A673 (cell line): Measurements from ENCODE around the gene CIC. TPM values are rescaled to one million over a fixed set of nuclear protein-coding genes. Genes with fewer than 3 reads are reported as not detected.

Source experiments
- BruUV-seq: library from RNA; stranded (reverse); fragments of 400-500 nt; replicated peaks from 2 replicates; lab custom pipeline; 2021; lab: Mats Ljungman, UMichigan
- CTCF ChIA-PET: fragments of 300-600 bp; sonication (Branson Sonifier 250); formaldehyde crosslinking; loops from one replicate; lab custom pipeline; 2022; ENCODE audit warnings: antibody characterized with exemption; lab: Charles Lee
- POLR2A ChIA-PET: fragments of 300-600 bp; sonication (Branson Sonifier 250); formaldehyde crosslinking; loops from one replicate; lab custom pipeline; 2022; ENCODE audit warnings: antibody characterized with exemption; ENCODE audit not compliant: low non-redundant PET; lab: Charles Lee
- DNase-seq: peaks from one replicate; pipeline ENCODE4 v3.0.0-alpha.2; 2015; ENCODE audit warnings: low spot score
- H3K27ac ChIP-seq: fragments of 200-600 bp; sonication (generic); 2 replicates; pipeline ENCODE4 v1.5.1; 2016; ENCODE audit warnings: mixed run types, low read depth, mild to moderate bottlenecking, mixed read lengths, antibody characterized with exemption, low read length; ENCODE audit not compliant: poor library complexity, severe bottlenecking
- H3K27me3 ChIP-seq: fragments of 200-600 bp; sonication (generic); replicated peaks from 2 replicates; pipeline ENCODE4 v1.6.1; 2017; ENCODE audit warnings: mixed run types, low read depth, mild to moderate bottlenecking, mixed read lengths, antibody characterized with exemption, low read length; ENCODE audit not compliant: insufficient read depth, poor library complexity
- H3K36me3 ChIP-seq: fragments of 200-600 bp; sonication (generic); 2 replicates; pipeline ENCODE4 v1.6.1; 2016; ENCODE audit warnings: mixed run types, mild to moderate bottlenecking, mixed read lengths, antibody characterized with exemption, low read length; ENCODE audit not compliant: insufficient read depth, poor library complexity, severe bottlenecking
- H3K4me1 ChIP-seq: fragments of 200-600 bp; sonication (generic); 2 replicates; pipeline ENCODE4 v1.6.1; 2017; ENCODE audit warnings: mixed run types, mild to moderate bottlenecking, mixed read lengths, antibody characterized with exemption, low read length; ENCODE audit not compliant: insufficient read depth, poor library complexity, severe bottlenecking
- H3K4me3 ChIP-seq: fragments of 200-600 bp; sonication (generic); 2 replicates; pipeline ENCODE4 v1.5.1; 2016; ENCODE audit warnings: low read depth, mixed run types, mild to moderate bottlenecking, mixed read lengths, low read length; ENCODE audit not compliant: poor library complexity, severe bottlenecking
- H3K9me3 ChIP-seq: fragments of 200-600 bp; sonication (generic); 2 replicates; pipeline ENCODE4 v1.6.1; 2016; ENCODE audit warnings: mixed run types, low read depth, mild to moderate bottlenecking, mixed read lengths, antibody characterized with exemption, low read length; ENCODE audit not compliant: poor library complexity, severe bottlenecking
- EZH2 ChIP-seq: fragments of 200-600 bp; sonication (generic); IDR thresholded peaks from 2 replicates; pipeline ENCODE4 v1.6.1; 2017; ENCODE audit warnings: borderline replicate concordance, low read depth, mild to moderate bottlenecking, mixed read lengths, antibody characterized with exemption, low read length; ENCODE audit not compliant: poor library complexity, severe bottlenecking
- intact Hi-C: fragments of 100-400 bp; cut with micrococcal nuclease; formaldehyde crosslinking; loops from one replicate; pipeline ENCODE4 v1.10.0; 2022; ENCODE audit not compliant: unreplicated experiment
- total RNA-seq: library from RNA; stranded (reverse); gene quantifications from 2 replicates; pipeline ENCODE4 v1.2.3, GENCODE V29; 2021
- TF ChIP-seq, protein P1 (sequence below): fragments of 300-800, 200-600 bp; sonication (generic); conservative IDR thresholded peaks from 2 replicates; pipeline ENCODE4 v1.5.1; 2017; ENCODE audit warnings: low read depth, mild to moderate bottlenecking, antibody characterized with exemption, low read length, moderate library complexity, mixed read lengths

Gene CIC
- total RNA-seq, 1 experiment from 2014 or later, result 80.3 TPM

GRCh38 chr19:42315024-42315423, 46.0 kb downstream of the CIC start:
- Histone ChIP-seq H3K27ac (no peak overlapping the region), H3K36me3 (no peaks in the 10 kb centered on the region), H3K27me3 (no peaks in the 10 kb centered on the region), H3K9me3 (no peaks in the 10 kb centered on the region), H3K4me3 (no peak overlapping the region), H3K4me1 (no peaks in the 10 kb centered on the region)
- no TSS peak for BruUV-seq
- POLR2A ChIA-PET, result no interaction called here
- CTCF ChIA-PET, result no interaction called here
- TF ChIP-seq EZH2, result no peak
- TF ChIP-seq, protein P1, sequence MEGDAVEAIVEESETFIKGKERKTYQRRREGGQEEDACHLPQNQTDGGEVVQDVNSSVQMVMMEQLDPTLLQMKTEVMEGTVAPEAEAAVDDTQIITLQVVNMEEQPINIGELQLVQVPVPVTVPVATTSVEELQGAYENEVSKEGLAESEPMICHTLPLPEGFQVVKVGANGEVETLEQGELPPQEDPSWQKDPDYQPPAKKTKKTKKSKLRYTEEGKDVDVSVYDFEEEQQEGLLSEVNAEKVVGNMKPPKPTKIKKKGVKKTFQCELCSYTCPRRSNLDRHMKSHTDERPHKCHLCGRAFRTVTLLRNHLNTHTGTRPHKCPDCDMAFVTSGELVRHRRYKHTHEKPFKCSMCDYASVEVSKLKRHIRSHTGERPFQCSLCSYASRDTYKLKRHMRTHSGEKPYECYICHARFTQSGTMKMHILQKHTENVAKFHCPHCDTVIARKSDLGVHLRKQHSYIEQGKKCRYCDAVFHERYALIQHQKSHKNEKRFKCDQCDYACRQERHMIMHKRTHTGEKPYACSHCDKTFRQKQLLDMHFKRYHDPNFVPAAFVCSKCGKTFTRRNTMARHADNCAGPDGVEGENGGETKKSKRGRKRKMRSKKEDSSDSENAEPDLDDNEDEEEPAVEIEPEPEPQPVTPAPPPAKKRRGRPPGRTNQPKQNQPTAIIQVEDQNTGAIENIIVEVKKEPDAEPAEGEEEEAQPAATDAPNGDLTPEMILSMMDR, result no peak
- no peak for DNase-seq
- intact Hi-C loops, result no loop called here

- Histone ChIP-seq H3K9me3 (no peaks in the 10 kb centered on the region), H3K27me3 (no peaks in the 10 kb centered on the region), H3K4me3 (no peak overlapping the region), H3K27ac (no peak overlapping the region), H3K4me1 (no peaks in the 10 kb centered on the region), H3K36me3 (no peaks in the 10 kb centered on the region)
- no peak for DNase-seq
- ChIA-PET POLR2A (no interaction called here), CTCF (no interaction called here)
- intact Hi-C loops, result no loop called here
- TF ChIP-seq, protein P1, result no peak
- no peak for TF ChIP-seq EZH2
- BruUV-seq, result no TSS peak
Observed at GRCh38 chr19:42316223-42317211, 47.5 kb downstream of the CIC start.

- Histone ChIP-seq H3K4me1 (no peaks in the 10 kb centered on the region), H3K27me3 (no peaks in the 10 kb centered on the region), H3K36me3 (no peaks in the 10 kb centered on the region), H3K27ac (no peak overlapping the region), H3K4me3 (no peak overlapping the region), H3K9me3 (no peaks in the 10 kb centered on the region)
- ChIA-PET CTCF (no interaction called here), POLR2A (no interaction called here)
- no peak for TF ChIP-seq EZH2
- TF ChIP-seq, protein P1, result no peak
- no peak for DNase-seq
- intact Hi-C loops, result no loop called here
- no TSS peak for BruUV-seq
Observed at GRCh38 chr19:42317535-42317934, 48.5 kb downstream of the CIC start.
